Measurements from ENCODE around the gene KRT20.

Gene KRT20

DNA sequence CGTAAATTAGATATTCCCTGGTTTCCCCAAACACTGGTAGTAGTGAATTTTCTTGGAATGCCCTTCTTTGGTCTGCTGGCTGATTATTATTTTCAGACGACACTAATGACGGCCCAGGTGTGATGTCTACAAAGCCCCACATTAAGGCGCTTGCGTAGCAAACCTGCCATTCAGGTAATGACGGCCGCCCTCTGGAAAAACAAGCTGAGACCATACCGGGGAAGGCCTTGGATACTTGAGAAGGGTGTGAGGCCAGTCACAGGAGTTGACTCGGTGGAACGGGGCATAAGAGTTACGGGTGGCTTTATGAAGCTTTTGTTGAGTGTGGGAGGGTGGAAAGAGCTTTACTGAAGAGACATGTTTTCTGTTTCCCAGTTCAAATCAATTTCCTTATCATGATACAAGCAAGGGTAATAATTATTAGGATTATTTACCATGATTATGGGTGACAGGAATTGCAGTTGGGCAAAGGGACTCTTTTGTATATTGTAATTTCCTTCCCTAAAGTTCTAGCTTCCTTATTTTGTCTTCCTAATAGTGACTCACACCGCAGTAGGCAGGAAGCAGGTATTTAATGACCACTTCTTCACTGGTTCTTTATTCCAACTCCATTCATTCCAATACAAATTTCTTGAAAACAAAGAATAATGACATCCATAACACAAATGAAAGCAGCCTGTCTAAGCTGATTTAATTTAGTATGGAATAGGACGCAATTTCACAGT lies 27.6 kb upstream of the KRT20 start:
- no peaks in the 10 kb centered on the region for H3K4me1 ChIP-seq (ENCODE audit: control insufficient read depth, low read depth, low read length)
- no peak overlapping the region for H2BK120ac ChIP-seq (ENCODE audit: low read depth, low read length)

DNA sequence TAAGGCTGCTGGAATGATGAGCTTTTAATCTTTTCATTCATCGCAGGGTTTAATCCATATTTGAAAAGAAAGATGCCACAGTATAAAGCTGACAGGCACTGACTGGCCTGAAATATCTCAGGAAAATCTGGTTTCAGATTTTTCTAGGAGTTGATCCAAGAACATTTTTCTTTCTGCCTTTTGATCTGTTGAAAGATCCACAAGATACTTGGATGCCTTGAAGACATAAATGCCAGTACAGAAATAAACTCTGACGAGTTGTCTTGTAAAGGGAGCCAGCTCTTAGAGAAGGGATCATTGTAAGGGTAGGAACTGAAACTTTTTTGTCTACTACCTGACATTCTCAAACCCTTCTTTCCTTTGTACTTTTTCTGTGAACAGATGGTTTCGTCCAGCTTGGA lies 25.4 kb upstream of the KRT20 start:
- H2AK5ac ChIP-seq (ENCODE audit: low read length), result no peak overlapping the region
- H3K79me1 ChIP-seq (ENCODE audit: low read length), result no peaks in the 10 kb centered on the region
- H4K5ac ChIP-seq (ENCODE audit: low read length), result no peak overlapping the region
- DNase-seq, result no peak
- WGBS (ENCODE audit: extremely low coverage, insufficient coverage, low lambda C conversion rate), result no CpG with 5 or more reads among the region's 3 CpGs
- no peak overlapping the region for H3K4ac ChIP-seq (ENCODE audit: low read depth, low read length)
- H2BK15ac ChIP-seq (replicated peaks; ENCODE audit: low read depth), result no peak overlapping the region
- H3K4me2 ChIP-seq (ENCODE audit: low read length), result no peak overlapping the region
- H3K9ac ChIP-seq (ENCODE audit: low read length), result no peak overlapping the region
- no peak overlapping the region for H3K27ac ChIP-seq (ENCODE audit: low read depth, low read length)
- no peak overlapping the region for H3K18ac ChIP-seq (ENCODE audit: low read length)
- H3K4me1 ChIP-seq (ENCODE audit: control insufficient read depth, low read depth, low read length), result no peaks in the 10 kb centered on the region
- no peak overlapping the region for H3K56ac ChIP-seq (ENCODE audit: low read length)
- H3K79me2 ChIP-seq (ENCODE audit: control insufficient read depth, insufficient read depth, low read length), result no peaks in the 10 kb centered on the region
- no peak overlapping the region for H2BK5ac ChIP-seq (ENCODE audit: low read length)
- no peak overlapping the region for H2BK120ac ChIP-seq (ENCODE audit: low read depth, low read length)
- no peaks in the 10 kb centered on the region for H3K36me3 ChIP-seq (ENCODE audit: control insufficient read depth, insufficient read depth, low read length)
- H3K4me3 ChIP-seq (ENCODE audit: low read length), result no peak overlapping the region
- H3K23ac ChIP-seq (ENCODE audit: low read length), result no peak overlapping the region
- no peak overlapping the region for H4K8ac ChIP-seq (ENCODE audit: low read depth, low read length)
- no peaks in the 10 kb centered on the region for H3K27me3 ChIP-seq (ENCODE audit: insufficient read depth, low read length, poor library complexity)

More for the DNA sequence above, 27.6 kb upstream of the KRT20 start:
- Histone ChIP-seq H3K27ac (ENCODE audit: low read depth, low read length) (no peak overlapping the region), H2BK15ac (replicated peaks; ENCODE audit: low read depth) (no peak overlapping the region), H3K4me2 (ENCODE audit: low read length) (no peak overlapping the region), H3K18ac (ENCODE audit: low read length) (no peak overlapping the region), H3K4ac (ENCODE audit: low read depth, low read length) (no peak overlapping the region), H3K56ac (ENCODE audit: low read length) (no peak overlapping the region), H3K27me3 (ENCODE audit: insufficient read depth, low read length, poor library complexity) (no peaks in the 10 kb centered on the region), H3K79me1 (ENCODE audit: low read length) (no peaks in the 10 kb centered on the region), H3K4me3 (ENCODE audit: low read length) (no peak overlapping the region), H2AK5ac (ENCODE audit: low read length) (no peak overlapping the region), H3K36me3 (ENCODE audit: control insufficient read depth, insufficient read depth, low read length) (no peaks in the 10 kb centered on the region), H3K23ac (ENCODE audit: low read length) (no peak overlapping the region), H3K79me2 (ENCODE audit: control insufficient read depth, insufficient read depth, low read length) (no peaks in the 10 kb centered on the region), H3K9ac (ENCODE audit: low read length) (no peak overlapping the region), H4K5ac (ENCODE audit: low read length) (no peak overlapping the region), H2BK5ac (ENCODE audit: low read length) (no peak overlapping the region), H4K8ac (ENCODE audit: low read depth, low read length) (no peak overlapping the region)
- no CpG with 5 or more reads among the region's 13 CpGs for WGBS (ENCODE audit: extremely low coverage, insufficient coverage, low lambda C conversion rate)
- no peak for DNase-seq

DNA sequence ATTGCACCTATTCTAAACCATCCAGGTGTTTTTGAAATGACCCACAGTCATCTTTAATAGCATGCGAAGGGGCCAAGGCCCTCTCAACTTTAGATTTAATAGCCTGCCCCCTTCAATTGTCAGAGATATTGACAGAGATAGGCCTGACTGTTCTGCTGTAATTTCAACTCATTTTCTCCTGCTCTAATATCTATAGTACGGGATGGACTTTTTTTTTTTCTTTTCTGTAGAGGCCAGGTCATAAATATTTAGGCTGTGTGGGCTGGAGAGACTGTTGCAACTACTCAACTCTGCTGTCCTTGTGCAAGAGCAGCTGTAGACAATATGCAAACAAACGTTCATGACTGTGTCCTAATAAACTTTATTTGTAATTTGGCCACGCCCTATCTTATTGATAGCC lies 24.7 kb upstream of the KRT20 start:
- Histone ChIP-seq H2BK15ac (replicated peaks; ENCODE audit: low read depth) (no peak overlapping the region), H3K79me1 (ENCODE audit: low read length) (no peaks in the 10 kb centered on the region), H3K18ac (ENCODE audit: low read length) (no peak overlapping the region), H3K4me2 (ENCODE audit: low read length) (no peak overlapping the region), H3K23ac (ENCODE audit: low read length) (no peak overlapping the region), H3K36me3 (ENCODE audit: control insufficient read depth, insufficient read depth, low read length) (no peaks in the 10 kb centered on the region), H3K4me3 (ENCODE audit: low read length) (no peak overlapping the region), H3K4me1 (ENCODE audit: control insufficient read depth, low read depth, low read length) (no peaks in the 10 kb centered on the region), H2BK120ac (ENCODE audit: low read depth, low read length) (no peak overlapping the region), H3K79me2 (ENCODE audit: control insufficient read depth, insufficient read depth, low read length) (no peaks in the 10 kb centered on the region), H3K4ac (ENCODE audit: low read depth, low read length) (no peak overlapping the region), H3K27me3 (ENCODE audit: insufficient read depth, low read length, poor library complexity) (no peaks in the 10 kb centered on the region), H2AK5ac (ENCODE audit: low read length) (no peak overlapping the region), H2BK5ac (ENCODE audit: low read length) (no peak overlapping the region), H3K9ac (ENCODE audit: low read length) (no peak overlapping the region), H3K27ac (ENCODE audit: low read depth, low read length) (no peak overlapping the region), H3K56ac (ENCODE audit: low read length) (no peak overlapping the region), H4K5ac (ENCODE audit: low read length) (no peak overlapping the region), H4K8ac (ENCODE audit: low read depth, low read length) (no peak overlapping the region)
- no CpG with 5 or more reads among the region's 4 CpGs for WGBS (ENCODE audit: extremely low coverage, insufficient coverage, low lambda C conversion rate)
- DNase-seq, result no peak

DNA sequence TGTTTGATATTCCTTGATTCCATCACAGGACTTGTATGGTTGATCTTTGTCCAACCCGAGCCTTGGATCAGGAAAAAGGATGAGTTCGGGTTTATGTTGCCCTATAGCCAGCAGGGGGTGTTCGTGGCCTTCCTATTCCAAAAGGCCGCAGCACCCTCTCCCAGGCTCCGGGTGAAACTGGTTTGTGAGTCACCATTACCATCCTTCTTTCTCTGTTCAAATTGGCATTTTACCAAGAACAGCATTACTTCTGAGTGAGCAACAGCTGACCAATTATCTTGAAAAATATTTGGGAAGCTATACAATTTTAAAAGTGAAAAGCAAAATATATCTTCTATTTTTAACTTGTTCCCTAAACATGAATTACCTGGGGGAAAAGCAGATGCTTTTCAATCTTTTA lies 24.3 kb upstream of the KRT20 start:
- H3K36me3 ChIP-seq (ENCODE audit: control insufficient read depth, insufficient read depth, low read length), result no peaks in the 10 kb centered on the region
- no peaks in the 10 kb centered on the region for H3K4me1 ChIP-seq (ENCODE audit: control insufficient read depth, low read depth, low read length)
- H3K4ac ChIP-seq (ENCODE audit: low read depth, low read length), result no peak overlapping the region
- H3K79me1 ChIP-seq (ENCODE audit: low read length), result no peaks in the 10 kb centered on the region
- no peaks in the 10 kb centered on the region for H3K79me2 ChIP-seq (ENCODE audit: control insufficient read depth, insufficient read depth, low read length)
- H2BK15ac ChIP-seq (replicated peaks; ENCODE audit: low read depth), result no peak overlapping the region
- H3K9ac ChIP-seq (ENCODE audit: low read length), result no peak overlapping the region
- H4K8ac ChIP-seq (ENCODE audit: low read depth, low read length), result no peak overlapping the region
- H3K18ac ChIP-seq (ENCODE audit: low read length), result no peak overlapping the region
- no peak overlapping the region for H4K5ac ChIP-seq (ENCODE audit: low read length)
- H3K4me2 ChIP-seq (ENCODE audit: low read length), result no peak overlapping the region
- H3K56ac ChIP-seq (ENCODE audit: low read length), result no peak overlapping the region
- no peaks in the 10 kb centered on the region for H3K27me3 ChIP-seq (ENCODE audit: insufficient read depth, low read length, poor library complexity)
- H3K4me3 ChIP-seq (ENCODE audit: low read length), result no peak overlapping the region
- WGBS (ENCODE audit: extremely low coverage, insufficient coverage, low lambda C conversion rate), result no CpG with 5 or more reads among the region's 5 CpGs
- H3K23ac ChIP-seq (ENCODE audit: low read length), result no peak overlapping the region
- H2AK5ac ChIP-seq (ENCODE audit: low read length), result no peak overlapping the region
- no peak overlapping the region for H2BK5ac ChIP-seq (ENCODE audit: low read length)
- H2BK120ac ChIP-seq (ENCODE audit: low read depth, low read length), result no peak overlapping the region
- H3K27ac ChIP-seq (ENCODE audit: low read depth, low read length), result no peak overlapping the region
- DNase-seq, result peak; percentile 84

DNA sequence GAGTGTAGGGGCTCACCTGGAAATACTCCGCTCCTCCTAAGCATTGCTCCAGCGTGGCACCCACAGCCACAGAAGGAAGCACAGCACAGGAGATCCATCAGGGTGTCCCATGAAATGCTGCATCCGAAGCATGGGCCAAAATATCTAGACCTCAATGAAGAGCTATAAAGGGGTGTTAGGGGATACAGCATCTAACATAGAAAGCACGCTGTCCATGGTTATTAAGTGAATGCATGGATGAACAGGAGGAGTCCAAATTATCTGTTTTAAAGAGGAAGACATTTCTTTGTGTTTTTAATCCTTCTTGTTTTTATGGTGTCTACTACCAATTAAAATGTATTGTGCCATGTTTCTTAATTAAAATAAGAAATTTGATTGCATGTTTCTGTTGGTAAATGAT lies 21.6 kb upstream of the KRT20 start:
- Histone ChIP-seq H2BK15ac (replicated peaks; ENCODE audit: low read depth) (no peak overlapping the region), H4K8ac (ENCODE audit: low read depth, low read length) (no peak overlapping the region), H2AK5ac (ENCODE audit: low read length) (no peak overlapping the region), H3K27ac (ENCODE audit: low read depth, low read length) (no peak overlapping the region), H3K56ac (ENCODE audit: low read length) (no peak overlapping the region), H3K18ac (ENCODE audit: low read length) (no peak overlapping the region), H3K4me3 (ENCODE audit: low read length) (no peak overlapping the region), H3K27me3 (ENCODE audit: insufficient read depth, low read length, poor library complexity) (no peaks in the 10 kb centered on the region), H3K79me1 (ENCODE audit: low read length) (no peaks in the 10 kb centered on the region), H3K4me2 (ENCODE audit: low read length) (no peak overlapping the region), H3K79me2 (ENCODE audit: control insufficient read depth, insufficient read depth, low read length) (no peaks in the 10 kb centered on the region), H3K4me1 (ENCODE audit: control insufficient read depth, low read depth, low read length) (no peaks in the 10 kb centered on the region), H3K4ac (ENCODE audit: low read depth, low read length) (no peak overlapping the region), H3K9ac (ENCODE audit: low read length) (no peak overlapping the region), H2BK120ac (ENCODE audit: low read depth, low read length) (no peak overlapping the region), H4K5ac (ENCODE audit: low read length) (no peak overlapping the region), H3K36me3 (ENCODE audit: control insufficient read depth, insufficient read depth, low read length) (no peaks in the 10 kb centered on the region), H2BK5ac (ENCODE audit: low read length) (no peak overlapping the region), H3K23ac (ENCODE audit: low read length) (no peak overlapping the region)
- DNase-seq, result no peak
- no CpG with 5 or more reads among the region's 4 CpGs for WGBS (ENCODE audit: extremely low coverage, insufficient coverage, low lambda C conversion rate)

DNA sequence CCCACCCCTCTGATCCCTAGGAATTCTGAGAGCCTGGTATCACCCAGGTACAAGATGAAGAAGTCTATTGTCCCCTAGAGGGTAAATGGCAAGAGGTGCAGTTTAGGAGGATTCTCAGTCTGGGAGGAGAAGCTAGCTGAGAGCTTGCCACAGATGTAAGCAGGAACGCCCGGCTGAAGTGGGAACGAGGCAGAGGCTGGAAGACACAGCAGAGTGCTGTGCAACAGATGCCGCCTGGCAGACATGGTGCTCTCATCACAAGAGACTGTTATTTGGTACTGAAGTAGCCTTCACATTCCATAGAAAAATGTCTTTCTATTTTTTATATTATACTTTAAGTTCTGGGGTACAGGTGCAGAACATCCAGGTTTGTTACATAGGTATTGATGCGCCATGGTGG lies 20.3 kb upstream of the KRT20 start:
- H3K36me3 ChIP-seq (ENCODE audit: control insufficient read depth, insufficient read depth, low read length), result no peaks in the 10 kb centered on the region
- no peak overlapping the region for H3K23ac ChIP-seq (ENCODE audit: low read length)
- H3K9ac ChIP-seq (ENCODE audit: low read length), result no peak overlapping the region
- no peak for DNase-seq
- H2BK120ac ChIP-seq (ENCODE audit: low read depth, low read length), result no peak overlapping the region
- H3K4ac ChIP-seq (ENCODE audit: low read depth, low read length), result no peak overlapping the region
- no CpG with 5 or more reads among the region's 5 CpGs for WGBS (ENCODE audit: extremely low coverage, insufficient coverage, low lambda C conversion rate)
- H3K79me1 ChIP-seq (ENCODE audit: low read length), result no peaks in the 10 kb centered on the region
- H2BK5ac ChIP-seq (ENCODE audit: low read length), result no peak overlapping the region
- H2AK5ac ChIP-seq (ENCODE audit: low read length), result no peak overlapping the region
- no peaks in the 10 kb centered on the region for H3K27me3 ChIP-seq (ENCODE audit: insufficient read depth, low read length, poor library complexity)
- no peak overlapping the region for H3K56ac ChIP-seq (ENCODE audit: low read length)
- H3K4me1 ChIP-seq (ENCODE audit: control insufficient read depth, low read depth, low read length), result no peaks in the 10 kb centered on the region
- no peaks in the 10 kb centered on the region for H3K79me2 ChIP-seq (ENCODE audit: control insufficient read depth, insufficient read depth, low read length)
- H3K4me3 ChIP-seq (ENCODE audit: low read length), result no peak overlapping the region
- no peak overlapping the region for H3K27ac ChIP-seq (ENCODE audit: low read depth, low read length)
- H4K5ac ChIP-seq (ENCODE audit: low read length), result no peak overlapping the region
- no peak overlapping the region for H3K4me2 ChIP-seq (ENCODE audit: low read length)
- H2BK15ac ChIP-seq (replicated peaks; ENCODE audit: low read depth), result no peak overlapping the region
- no peak overlapping the region for H4K8ac ChIP-seq (ENCODE audit: low read depth, low read length)
- H3K18ac ChIP-seq (ENCODE audit: low read length), result no peak overlapping the region

All from mesendoderm (in vitro differentiated cells).